ENCODE data around the gene PNRC1. TPM values are rescaled to one million over a fixed set of nuclear protein-coding genes. Genes with fewer than 3 reads are reported as not detected.

PNRC1 gene
- total RNA-seq, 1 experiment from 2014 or later = 45.1 TPM

DNA sequence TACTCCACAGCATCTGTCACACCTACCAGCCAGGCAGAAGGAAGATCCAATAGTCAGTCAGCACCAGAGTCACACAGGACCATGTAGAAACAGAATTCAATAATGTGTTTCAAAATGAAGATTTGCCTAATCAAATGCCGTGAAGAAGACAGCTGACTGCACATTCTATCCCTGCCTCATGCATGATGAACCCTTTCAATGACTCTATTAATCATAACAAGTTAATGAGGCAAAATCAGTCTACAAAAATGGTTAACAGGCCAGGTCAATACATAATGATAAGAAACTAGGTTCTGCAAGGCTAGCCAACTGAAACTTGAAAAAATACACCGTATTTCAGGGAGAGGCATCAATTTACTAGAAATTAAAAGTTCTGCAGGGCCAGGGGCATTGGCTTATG lies 6.7 kb upstream of the PNRC1 start:
- POLR2A ChIA-PET = interaction anchor here (0.6 kb wide), 1 partner anchor 1154 kb away, joined by 4 read pairs; no protein-coding TSS in a partner anchor
- Mint-ChIP-seq H3K27ac (ENCODE audit: unreplicated experiment) (no peak overlapping the region), H3K4me3 (ENCODE audit: unreplicated experiment) (no peak overlapping the region), H3K36me3 (ENCODE audit: insufficient read depth, unreplicated experiment) (no peaks in the 10 kb centered on the region), H3K4me1 (ENCODE audit: low read depth, unreplicated experiment) (peaks cover 9% of the 10 kb centered on the region), H3K9me3 (ENCODE audit: unreplicated experiment) (peaks cover 12% of the 10 kb centered on the region), H3K27me3 (ENCODE audit: insufficient read depth, unreplicated experiment) (no peaks in the 10 kb centered on the region)
- CTCF ChIA-PET = no interaction called here
- no peak overlapping the region for H3K4me3 ChIP-seq (ENCODE audit: low read depth, low read length)
- H3K4me1 ChIP-seq = peaks cover 12% of the 10 kb centered on the region
- H3K27me3 ChIP-seq (replicated peaks; ENCODE audit: control insufficient read depth, insufficient read depth, low read length) = no peaks in the 10 kb centered on the region
- no TSS peak for BruUV-seq (replicated peaks)
- DNase-seq = no peak
- H3K36me3 ChIP-seq (ENCODE audit: control insufficient read depth, insufficient read depth, low read length) = no peaks in the 10 kb centered on the region; the same call in 1 of the 2 replicates
- peaks cover 4% of the 10 kb centered on the region; the same call in 1 of the 2 replicates for H3K9me3 ChIP-seq
- TF ChIP-seq, protein P1, sequence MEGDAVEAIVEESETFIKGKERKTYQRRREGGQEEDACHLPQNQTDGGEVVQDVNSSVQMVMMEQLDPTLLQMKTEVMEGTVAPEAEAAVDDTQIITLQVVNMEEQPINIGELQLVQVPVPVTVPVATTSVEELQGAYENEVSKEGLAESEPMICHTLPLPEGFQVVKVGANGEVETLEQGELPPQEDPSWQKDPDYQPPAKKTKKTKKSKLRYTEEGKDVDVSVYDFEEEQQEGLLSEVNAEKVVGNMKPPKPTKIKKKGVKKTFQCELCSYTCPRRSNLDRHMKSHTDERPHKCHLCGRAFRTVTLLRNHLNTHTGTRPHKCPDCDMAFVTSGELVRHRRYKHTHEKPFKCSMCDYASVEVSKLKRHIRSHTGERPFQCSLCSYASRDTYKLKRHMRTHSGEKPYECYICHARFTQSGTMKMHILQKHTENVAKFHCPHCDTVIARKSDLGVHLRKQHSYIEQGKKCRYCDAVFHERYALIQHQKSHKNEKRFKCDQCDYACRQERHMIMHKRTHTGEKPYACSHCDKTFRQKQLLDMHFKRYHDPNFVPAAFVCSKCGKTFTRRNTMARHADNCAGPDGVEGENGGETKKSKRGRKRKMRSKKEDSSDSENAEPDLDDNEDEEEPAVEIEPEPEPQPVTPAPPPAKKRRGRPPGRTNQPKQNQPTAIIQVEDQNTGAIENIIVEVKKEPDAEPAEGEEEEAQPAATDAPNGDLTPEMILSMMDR (IDR thresholded peaks at IDR 0.05; ENCODE audit: insufficient read depth in 1 of 2, low read depth in 1 of 2, low read length in 1 of 2, severe bottlenecking in 1 of 2, unreplicated experiment in 1 of 2) = no peak
- intact Hi-C loops (cut with micrococcal nuclease; ENCODE audit: unreplicated experiment) = no loop called here

DNA sequence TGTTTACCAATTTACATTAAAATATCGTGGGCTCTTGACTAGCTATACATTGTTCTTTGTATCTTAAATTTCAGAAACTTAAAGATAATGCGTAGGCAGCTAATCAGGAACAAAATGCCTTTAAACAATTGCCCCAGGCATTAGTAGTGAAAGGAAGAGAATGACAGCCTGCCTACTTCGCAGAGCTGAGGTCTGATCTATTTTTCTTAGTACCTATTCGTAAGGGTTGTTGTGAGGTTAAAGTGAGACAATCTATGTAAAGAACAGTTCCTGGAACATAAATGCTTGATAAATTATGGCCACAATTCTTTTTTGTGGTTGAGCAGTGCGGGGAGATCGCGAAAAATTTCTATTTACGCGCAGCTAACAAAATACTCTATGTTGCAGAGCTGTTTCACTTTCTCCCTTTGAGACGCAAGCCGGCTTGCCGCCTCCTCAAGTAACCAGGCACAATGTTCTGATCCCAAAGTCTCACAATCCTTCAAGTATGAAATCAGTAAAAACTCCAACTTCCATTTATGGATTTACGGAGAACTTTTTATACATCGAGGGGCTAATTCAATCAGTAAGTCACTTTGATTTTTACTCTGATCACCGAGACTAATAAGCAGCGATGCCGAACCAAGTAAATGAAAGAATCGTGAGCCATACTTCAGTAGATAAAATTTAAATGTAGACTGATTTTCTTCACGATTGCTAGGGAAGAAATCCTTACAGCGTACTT lies 878 bp upstream of the PNRC1 start:
- DNase-seq = peak in 1 of 2 experiments; percentile 20
- H3K27ac Mint-ChIP-seq (ENCODE audit: unreplicated experiment) = peak overlapping the region; percentile 84
- CTCF ChIA-PET = interaction anchor here (0.6 to 3.2 kb wide), 6 partner anchors 9 to 161 kb away, joined by 3 to 29 read pairs (median 4); no protein-coding TSS in a partner anchor
- H3K4me1 Mint-ChIP-seq (ENCODE audit: low read depth, unreplicated experiment) = peaks cover 4% of the 10 kb centered on the region
- H3K36me3 ChIP-seq (ENCODE audit: control insufficient read depth, insufficient read depth, low read length) = peaks cover 2% of the 10 kb centered on the region; the same call in 1 of the 2 replicates
- no peaks in the 10 kb centered on the region for H3K27me3 Mint-ChIP-seq (ENCODE audit: insufficient read depth, unreplicated experiment)
- no peaks in the 10 kb centered on the region for H3K9me3 Mint-ChIP-seq (ENCODE audit: unreplicated experiment)
- TF ChIP-seq, protein P1 (IDR thresholded peaks at IDR 0.05; ENCODE audit: insufficient read depth in 1 of 2, low read depth in 1 of 2, low read length in 1 of 2, severe bottlenecking in 1 of 2, unreplicated experiment in 1 of 2) = no peak
- peak overlapping the region; percentile 93 for H3K4me3 Mint-ChIP-seq (ENCODE audit: unreplicated experiment)
- H3K36me3 Mint-ChIP-seq (ENCODE audit: insufficient read depth, unreplicated experiment) = peaks cover 47% of the 10 kb centered on the region
- peak overlapping the region; percentile 100 for H3K4me3 ChIP-seq (ENCODE audit: low read depth, low read length)
- no peaks in the 10 kb centered on the region for H3K27me3 ChIP-seq (replicated peaks; ENCODE audit: control insufficient read depth, insufficient read depth, low read length)
- H3K4me1 ChIP-seq = 0 out of 2 replicates have a peak, but pooled peaks cover 4% of the 10 kb centered on the region
- TSS peak; percentile 85 for BruUV-seq (replicated peaks)
- POLR2A ChIA-PET = interaction anchor here (0.8 to 1.4 kb wide), 13 partner anchors 9 to 116 kb away, joined by 3 to 15 read pairs (median 4); partner anchors contain the start of gene RNGTT
- H3K9me3 ChIP-seq = no peaks in the 10 kb centered on the region
- intact Hi-C loops (cut with micrococcal nuclease; ENCODE audit: unreplicated experiment) = loop anchor here (1.0 to 2.0 kb wide), 4 partner anchors 8 to 97 kb away; no protein-coding TSS in a partner anchor

- H3K4me3 Mint-ChIP-seq (ENCODE audit: unreplicated experiment) = peak overlapping the region; percentile 93
- Histone ChIP-seq H3K36me3 (ENCODE audit: control insufficient read depth, insufficient read depth, low read length) (peaks cover 2% of the 10 kb centered on the region; the same call in 1 of the 2 replicates), H3K4me3 (ENCODE audit: low read depth, low read length) (peak overlapping the region; percentile 100), H3K4me1 (0 out of 2 replicates have a peak, but pooled peaks cover 4% of the 10 kb centered on the region), H3K9me3 (no peaks in the 10 kb centered on the region), H3K27me3 (replicated peaks; ENCODE audit: control insufficient read depth, insufficient read depth, low read length) (no peaks in the 10 kb centered on the region)
- no TSS peak for BruUV-seq (replicated peaks)
- intact Hi-C loops (cut with micrococcal nuclease; ENCODE audit: unreplicated experiment) = loop anchor here (2.0 kb wide), 1 partner anchor 60 kb away; no protein-coding TSS in a partner anchor
- H3K4me1 Mint-ChIP-seq (ENCODE audit: low read depth, unreplicated experiment) = peaks cover 4% of the 10 kb centered on the region
- no peaks in the 10 kb centered on the region for H3K9me3 Mint-ChIP-seq (ENCODE audit: unreplicated experiment)
- CTCF ChIA-PET = interaction anchor here (0.6 to 3.2 kb wide), 4 partner anchors 14 to 561 kb away, joined by 3 to 29 read pairs (median 3); no protein-coding TSS in a partner anchor
- H3K27ac Mint-ChIP-seq (ENCODE audit: unreplicated experiment) = peak overlapping the region; percentile 91
- H3K27me3 Mint-ChIP-seq (ENCODE audit: insufficient read depth, unreplicated experiment) = no peaks in the 10 kb centered on the region
- H3K36me3 Mint-ChIP-seq (ENCODE audit: insufficient read depth, unreplicated experiment) = peaks cover 61% of the 10 kb centered on the region
- no peak for DNase-seq
- POLR2A ChIA-PET = interaction anchor here (0.7 to 1.3 kb wide), 8 partner anchors 23 to 118 kb away, joined by 3 to 15 read pairs (median 4); partner anchors contain the start of gene RNGTT
- TF ChIP-seq, protein P1 (IDR thresholded peaks at IDR 0.05; ENCODE audit: insufficient read depth in 1 of 2, low read depth in 1 of 2, low read length in 1 of 2, severe bottlenecking in 1 of 2, unreplicated experiment in 1 of 2) = peak in 1 of 2 experiments; percentile 21
Observed at GRCh38 chr6:89081129-89081422, 525 bp downstream of the PNRC1 start.
